Bronchial epithelial cell (primary cell): ENCODE results near the gene TRDMT1. TPM values are rescaled to one million over a fixed set of nuclear protein-coding genes. Genes with fewer than 3 reads are reported as not detected.

Source experiments
- DNase-seq: peaks from one replicate; pipeline ENCODE4 v3.0.0-alpha.2; 2010; ENCODE audit warnings: low read depth
- FAIRE-seq: peaks from 2 replicates; lab custom pipeline; 2011; peaks lifted over from hg19 to GRCh38; lab: Jason Lieb, UNC
- H3K27me3 ChIP-seq: 2 replicates; pipeline ENCODE4 v1.5.1; 2011; ENCODE audit warnings: low read length; ENCODE audit not compliant: control insufficient read depth, insufficient read depth
- H3K36me3 ChIP-seq: 2 replicates; pipeline ENCODE4 v1.5.1; 2011; ENCODE audit warnings: low read length; ENCODE audit not compliant: control insufficient read depth, insufficient read depth
- H3K4me3 ChIP-seq: 2 replicates; pipeline ENCODE4 v1.5.1; 2011; ENCODE audit warnings: mild to moderate bottlenecking, low read depth, low read length, control low read depth
- CTCF ChIP-seq: IDR thresholded peaks from 2 replicates; pipeline ENCODE4 v1.5.1; 2011; ENCODE audit warnings: mild to moderate bottlenecking, moderate library complexity, low read length, control low read depth, inconsistent platforms; ENCODE audit not compliant: insufficient read depth, severe bottlenecking
- total RNA-seq: library from RNA; depleted of rRNA; stranded (reverse); fragments of >200 nt; gene quantifications from 2 replicates; pipeline ENCODE4 v1.2.1, GENCODE V29; 2014

The TRDMT1 gene
- total RNA-seq, 1 donor from 2014 or later: 1.3 TPM

GRCh38 chr10:17185873-17186272, 15.6 kb downstream of the TRDMT1 start:
- Histone ChIP-seq H3K36me3 (no peaks in the 10 kb centered on the region), H3K4me3 (no peak overlapping the region), H3K27me3 (no peaks in the 10 kb centered on the region)
- TF ChIP-seq CTCF: no peak
- DNase-seq (no peak), FAIRE-seq (no peak)

- DNase-seq (no peak), FAIRE-seq (no peak)
- Histone ChIP-seq H3K27me3 (no peaks in the 10 kb centered on the region), H3K4me3 (no peak overlapping the region), H3K36me3 (no peaks in the 10 kb centered on the region)
- peak; percentile 8 for TF ChIP-seq CTCF
Measured at GRCh38 chr10:17183110-17183509, 18.4 kb downstream of the TRDMT1 start.

- no peak for TF ChIP-seq CTCF
- DNase-seq (peak; percentile 61), FAIRE-seq (no peak)
- no peak overlapping the region for H3K4me3 ChIP-seq
- H3K27me3 ChIP-seq: no peaks in the 10 kb centered on the region
- H3K36me3 ChIP-seq: no peaks in the 10 kb centered on the region
Measured at GRCh38 chr10:17181751-17182150, 19.7 kb downstream of the TRDMT1 start.

GRCh38 chr10:17181110-17181509, 20.4 kb downstream of the TRDMT1 start:
- H3K36me3 ChIP-seq: no peaks in the 10 kb centered on the region
- no peak for TF ChIP-seq CTCF
- FAIRE-seq: peak; percentile 85
- no peaks in the 10 kb centered on the region for H3K27me3 ChIP-seq
- no peak for DNase-seq
- H3K4me3 ChIP-seq: no peak overlapping the region

- TF ChIP-seq CTCF: no peak
- FAIRE-seq (no peak), DNase-seq (no peak)
- H3K36me3 ChIP-seq: no peaks in the 10 kb centered on the region
- no peak overlapping the region for H3K4me3 ChIP-seq
- H3K27me3 ChIP-seq: no peaks in the 10 kb centered on the region
Measured at GRCh38 chr10:17179002-17179401, 22.5 kb downstream of the TRDMT1 start.

- no peak for FAIRE-seq
Measured at GRCh38 chr10:17178006-17178405, 23.5 kb downstream of the TRDMT1 start.

More at GRCh38 chr10:17178006-17178405, 23.5 kb downstream of the TRDMT1 start:
- peak; percentile 49 for DNase-seq
- Histone ChIP-seq H3K36me3 (no peaks in the 10 kb centered on the region), H3K4me3 (no peak overlapping the region), H3K27me3 (no peaks in the 10 kb centered on the region)
- TF ChIP-seq CTCF: no peak
